Left lung (tissue), 10 donors: ENCODE measurements around the gene KLHL2. TPM values are rescaled to one million over a fixed set of nuclear protein-coding genes. Genes with fewer than 3 reads are reported as not detected.

Source experiments
- ATAC-seq: fragments of 200-7000 bp; cut with Tn5 transposase; one replicate; pipeline ENCODE4 v1.9.1; 2020; ENCODE audit warnings: moderate library complexity
- DNase-seq, 4 donors: peaks; one replicate each; pipeline ENCODE4 v3.0.0-alpha.2; 2013 to 2020
- H3K27ac ChIP-seq, 2 donors: fragments of 200-600 bp; sonication (generic) in 1 of 2; one replicate each; pipeline versions ENCODE4 v1.5.0 to v1.8.0; 2020 to 2021
- H3K27me3 ChIP-seq, 2 donors: fragments of 200-600 bp; sonication (generic) in 1 of 2; one replicate each; pipeline versions ENCODE4 v1.5.0 to v1.8.0; 2020 to 2021
- H3K36me3 ChIP-seq, 2 donors: fragments of 200-600 bp; sonication (generic) in 1 of 2; one replicate each; pipeline versions ENCODE4 v1.5.0 to v1.8.0; 2020 to 2021
- H3K4me1 ChIP-seq, 2 donors: fragments of 200-600 bp; one replicate each; pipeline ENCODE4 v1.8.0; 2021
- H3K4me3 ChIP-seq, 2 donors: fragments of 200-600 bp; sonication (generic) in 1 of 2; one replicate each; pipeline versions ENCODE4 v1.5.0 to v1.8.0; 2020 to 2021; ENCODE audit warnings: mild to moderate bottlenecking in 1 of 2
- H3K9me3 ChIP-seq, 2 donors: fragments of 200-600 bp; sonication (generic) in 1 of 2; one replicate each; pipeline versions ENCODE4 v1.5.0 to v1.8.0; 2020 to 2021
- CTCF ChIP-seq, 2 donors: fragments of 200-600 bp; sonication (generic) in 1 of 2; IDR thresholded peaks; one replicate each; pipeline versions ENCODE4 v1.5.0 to v1.8.0; 2021; ENCODE audit warnings: antibody characterized with exemption in 2 of 2
- intact Hi-C, 2 donors: fragments of 100-400 bp; cut with DNase I; formaldehyde crosslinking; loops; one replicate each; pipeline versions ENCODE4 v1.11.2 to v1.14.2; 2022
- polyA plus RNA-seq, 6 donors: library from polyadenylated mRNA; unstranded; fragments of 120-200 nt; gene quantifications; one replicate each; pipeline ENCODE4 v1.2.1, GENCODE V29; 2013; ENCODE audit not compliant: insufficient read length in 6 of 6
- total RNA-seq, 2 donors: library from RNA; stranded (reverse); fragmentation: NEBNext Ultra II Directional; extraction: Animal tissue kit (Norgen Biotek cat#: 25700); gene quantifications; one replicate each; pipeline ENCODE4 v1.2.1, GENCODE V29; 2021
- donor health status: DM: no; HTN: yes; CAD: no.
- donor health status: DM: no; HTN: no; CAD: no.

Gene KLHL2
- total and polyA plus RNA-seq, 8 donors, result 16.2 to 53.4 (median 18.6) TPM

- no peak overlapping the region for H3K4me3 ChIP-seq
- no peaks in the 10 kb centered on the region for H3K36me3 ChIP-seq
- intact Hi-C loops, result no loop called here
- H3K27ac ChIP-seq, result no peak overlapping the region
- DNase-seq, result no peak
- no peak for TF ChIP-seq CTCF (IDR thresholded peaks at IDR 0.05)
- no peaks in the 10 kb centered on the region for H3K27me3 ChIP-seq
- no peaks in the 10 kb centered on the region for H3K4me1 ChIP-seq
- H3K9me3 ChIP-seq, result no peaks in the 10 kb centered on the region
- ATAC-seq, result no peak
Observed at GRCh38 chr4:165185448-165185847, 21.9 kb upstream of the KLHL2 start.

- no peak for ATAC-seq
- Histone ChIP-seq H3K4me1 (no peaks in the 10 kb centered on the region), H3K27ac (no peak overlapping the region), H3K36me3 (no peaks in the 10 kb centered on the region), H3K27me3 (no peaks in the 10 kb centered on the region), H3K4me3 (no peak overlapping the region), H3K9me3 (no peaks in the 10 kb centered on the region)
- intact Hi-C loops, result no loop called here
- no peak for DNase-seq
- TF ChIP-seq CTCF (IDR thresholded peaks at IDR 0.05), result no peak
Observed at GRCh38 chr4:165190591-165191347, 16.6 kb upstream of the KLHL2 start.

GRCh38 chr4:165191348-165191656 is 16.1 kb upstream of the KLHL2 start:
- no peak for TF ChIP-seq CTCF (IDR thresholded peaks at IDR 0.05)
- no peaks in the 10 kb centered on the region for H3K27me3 ChIP-seq
- ATAC-seq, result no peak
- no peak for DNase-seq
- H3K27ac ChIP-seq, result no peak overlapping the region
- H3K36me3 ChIP-seq, result no peaks in the 10 kb centered on the region
- intact Hi-C loops, result no loop called here
- no peak overlapping the region for H3K4me3 ChIP-seq
- H3K9me3 ChIP-seq, result no peaks in the 10 kb centered on the region
- H3K4me1 ChIP-seq, result no peaks in the 10 kb centered on the region

- intact Hi-C loops, result no loop called here
- TF ChIP-seq CTCF (IDR thresholded peaks at IDR 0.05), result no peak
- Histone ChIP-seq H3K27ac (no peak overlapping the region), H3K36me3 (no peaks in the 10 kb centered on the region), H3K9me3 (no peaks in the 10 kb centered on the region), H3K4me1 (no peaks in the 10 kb centered on the region), H3K27me3 (no peaks in the 10 kb centered on the region), H3K4me3 (no peak overlapping the region)
- no peak for ATAC-seq
- DNase-seq, result no peak
Observed at GRCh38 chr4:165191814-165192499, 15.4 kb upstream of the KLHL2 start.

- Histone ChIP-seq H3K36me3 (no peaks in the 10 kb centered on the region), H3K4me3 (no peak overlapping the region), H3K4me1 (no peaks in the 10 kb centered on the region), H3K27ac (no peak overlapping the region), H3K9me3 (no peaks in the 10 kb centered on the region), H3K27me3 (no peaks in the 10 kb centered on the region)
- no peak for DNase-seq
- TF ChIP-seq CTCF (IDR thresholded peaks at IDR 0.05), result no peak
- intact Hi-C loops, result no loop called here
- no peak for ATAC-seq
Observed at GRCh38 chr4:165192500-165192898, 14.9 kb upstream of the KLHL2 start.
